GM10266 (cell line): ENCODE measurements around the gene WDTC1.

Experiments used
- DNase-seq: peaks from one replicate; pipeline ENCODE4 v3.0.0; 2012; ENCODE audit errors: extremely low spot score
- TF ChIP-seq, protein P1 (sequence below): IDR thresholded peaks from 2 replicates; pipeline ENCODE4 v1.5.1; 2012; ENCODE audit warnings: mild to moderate bottlenecking, low read depth; ENCODE audit not compliant: control insufficient read depth, insufficient read depth; ENCODE audit errors: missing control alignments

Gene WDTC1

DNA sequence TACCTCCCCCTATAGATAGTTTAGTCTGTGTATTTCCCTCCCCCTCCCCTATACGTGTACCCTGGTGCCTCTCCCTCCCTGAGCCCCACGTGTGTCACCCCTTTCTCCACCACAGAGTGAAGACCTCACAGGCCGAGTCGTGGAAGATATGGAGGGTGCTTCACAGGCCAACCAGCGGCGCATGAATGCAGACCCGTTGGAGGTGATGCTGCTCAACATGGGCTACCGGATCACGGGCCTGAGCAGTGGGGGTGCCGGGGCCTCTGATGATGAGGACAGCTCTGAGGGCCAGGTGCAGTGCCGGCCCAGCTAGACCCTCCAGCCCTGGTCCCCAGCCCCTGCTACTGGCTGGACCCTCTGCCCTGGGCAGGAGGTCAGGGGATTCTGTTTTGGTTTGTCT, 71.6 kb downstream of the WDTC1 start:
- DNase-seq, result no peak
- TF ChIP-seq, protein P1, sequence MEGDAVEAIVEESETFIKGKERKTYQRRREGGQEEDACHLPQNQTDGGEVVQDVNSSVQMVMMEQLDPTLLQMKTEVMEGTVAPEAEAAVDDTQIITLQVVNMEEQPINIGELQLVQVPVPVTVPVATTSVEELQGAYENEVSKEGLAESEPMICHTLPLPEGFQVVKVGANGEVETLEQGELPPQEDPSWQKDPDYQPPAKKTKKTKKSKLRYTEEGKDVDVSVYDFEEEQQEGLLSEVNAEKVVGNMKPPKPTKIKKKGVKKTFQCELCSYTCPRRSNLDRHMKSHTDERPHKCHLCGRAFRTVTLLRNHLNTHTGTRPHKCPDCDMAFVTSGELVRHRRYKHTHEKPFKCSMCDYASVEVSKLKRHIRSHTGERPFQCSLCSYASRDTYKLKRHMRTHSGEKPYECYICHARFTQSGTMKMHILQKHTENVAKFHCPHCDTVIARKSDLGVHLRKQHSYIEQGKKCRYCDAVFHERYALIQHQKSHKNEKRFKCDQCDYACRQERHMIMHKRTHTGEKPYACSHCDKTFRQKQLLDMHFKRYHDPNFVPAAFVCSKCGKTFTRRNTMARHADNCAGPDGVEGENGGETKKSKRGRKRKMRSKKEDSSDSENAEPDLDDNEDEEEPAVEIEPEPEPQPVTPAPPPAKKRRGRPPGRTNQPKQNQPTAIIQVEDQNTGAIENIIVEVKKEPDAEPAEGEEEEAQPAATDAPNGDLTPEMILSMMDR, result no peak

GRCh38 chr1:27306892-27307761, 72.7 kb downstream of the WDTC1 start:
- TF ChIP-seq, protein P1, result no peak
- DNase-seq, result no peak

- TF ChIP-seq, protein P1, result no peak
- DNase-seq, result no peak
Observed at GRCh38 chr1:27307874-27308598, 73.6 kb downstream of the WDTC1 start.

GRCh38 chr1:27314169-27314568, 79.7 kb downstream of the WDTC1 start:
- TF ChIP-seq, protein P1, result no peak
- DNase-seq, result no peak

- TF ChIP-seq, protein P1, result no peak
- no peak for DNase-seq
Observed at GRCh38 chr1:27314737-27315136, 80.3 kb downstream of the WDTC1 start.

GRCh38 chr1:27316860-27317259, 82.4 kb downstream of the WDTC1 start:
- TF ChIP-seq, protein P1, result no peak
- no peak for DNase-seq

- TF ChIP-seq, protein P1, result no peak
- no peak for DNase-seq
Observed at GRCh38 chr1:27318136-27318535, 83.7 kb downstream of the WDTC1 start.
